ENCODE measurements around the gene CFAP300. TPM values are rescaled to one million over a fixed set of nuclear protein-coding genes. Genes with fewer than 3 reads are reported as not detected.

The CFAP300 gene
- polyA plus RNA-seq, 6 donors from 2014 or later, result not detected

- no peak overlapping the region for H3K27ac Mint-ChIP-seq
- peaks cover 5 to 18% (median 10%) of the 10 kb centered on the region in 7 donors for H3K9me3 Mint-ChIP-seq
- H3K36me3 Mint-ChIP-seq, result no peaks in the 10 kb centered on the region
- DNase-seq, result no peak
- peaks cover 11 to 32% (median 26%) of the 10 kb centered on the region in 3 donors for H3K27me3 Mint-ChIP-seq
- H3K4me3 Mint-ChIP-seq, result no peak overlapping the region
- no peak for ATAC-seq (ENCODE audit: low read depth in 2 of 2)
- H3K4me1 Mint-ChIP-seq, result no peaks in the 10 kb centered on the region
These were observed 10.5 kb upstream of the CFAP300 start for GRCh38 chr11:102036757-102037156.

- H3K4me3 Mint-ChIP-seq, result peak overlapping the region in 5 of 8 donors; percentile 54 to 66 (median 59)
These were observed 396 bp upstream of the CFAP300 start for GRCh38 chr11:102046841-102047240.

GRCh38 chr11:102050927-102051575 lies 3.8 kb downstream of the CFAP300 start:
- no peaks in the 10 kb centered on the region for H3K36me3 Mint-ChIP-seq
- no peak overlapping the region for H3K27ac Mint-ChIP-seq
- peaks cover 0 to 6% (median 4%) of the 10 kb centered on the region in 7 donors for H3K9me3 Mint-ChIP-seq
- no peak overlapping the region for H3K4me3 Mint-ChIP-seq
- peaks cover 9 to 12% (median 11%) of the 10 kb centered on the region in 3 donors for H3K4me1 Mint-ChIP-seq
- ATAC-seq (ENCODE audit: low read depth in 2 of 2) (no peak), DNase-seq (no peak)
- H3K27me3 Mint-ChIP-seq, result peaks cover 44 to 64% (median 46%) of the 10 kb centered on the region in 3 donors

More at GRCh38 chr11:102046841-102047240, 396 bp upstream of the CFAP300 start:
- Mint-ChIP-seq H3K27ac (no peak overlapping the region), H3K27me3 (peaks cover 52 to 62% (median 53%) of the 10 kb centered on the region in 3 donors), H3K36me3 (no peaks in the 10 kb centered on the region), H3K9me3 (peaks cover 0 to 25% (median 6%) of the 10 kb centered on the region in 7 donors), H3K4me1 (peaks cover 9 to 12% (median 11%) of the 10 kb centered on the region in 3 donors)
- DNase-seq, result no peak
- no peak for ATAC-seq (ENCODE audit: low read depth in 2 of 2)

- H3K4me1 Mint-ChIP-seq, result no peaks in the 10 kb centered on the region
- H3K27ac Mint-ChIP-seq, result no peak overlapping the region
These were observed 14.0 kb downstream of the CFAP300 start for GRCh38 chr11:102061276-102061675.

GRCh38 chr11:102062106-102062505 lies 14.9 kb downstream of the CFAP300 start:
- H3K9me3 Mint-ChIP-seq, result peaks cover 0 to 3% (median 0%) of the 10 kb centered on the region in 7 donors

More at GRCh38 chr11:102061276-102061675, 14.0 kb downstream of the CFAP300 start:
- Mint-ChIP-seq H3K4me3 (no peak overlapping the region), H3K36me3 (no peaks in the 10 kb centered on the region), H3K27me3 (peaks cover 15 to 21% (median 18%) of the 10 kb centered on the region in 3 donors), H3K9me3 (peaks cover 0 to 3% (median 0%) of the 10 kb centered on the region in 7 donors)
- DNase-seq (no peak), ATAC-seq (ENCODE audit: low read depth in 2 of 2) (no peak)

GRCh38 chr11:102064316-102064715 lies 17.1 kb downstream of the CFAP300 start:
- no peaks in the 10 kb centered on the region for H3K36me3 Mint-ChIP-seq
- DNase-seq (no peak), ATAC-seq (ENCODE audit: low read depth in 2 of 2) (no peak)
- H3K27ac Mint-ChIP-seq, result no peak overlapping the region
- no peaks in the 10 kb centered on the region for H3K4me1 Mint-ChIP-seq
- peaks cover 0 to 3% (median 0%) of the 10 kb centered on the region in 7 donors for H3K9me3 Mint-ChIP-seq
- no peak overlapping the region for H3K4me3 Mint-ChIP-seq
- peaks cover 15 to 21% (median 18%) of the 10 kb centered on the region in 3 donors for H3K27me3 Mint-ChIP-seq

More at GRCh38 chr11:102062106-102062505, 14.9 kb downstream of the CFAP300 start:
- H3K36me3 Mint-ChIP-seq, result no peaks in the 10 kb centered on the region
- no peak overlapping the region for H3K27ac Mint-ChIP-seq
- no peak overlapping the region for H3K4me3 Mint-ChIP-seq
- H3K4me1 Mint-ChIP-seq, result no peaks in the 10 kb centered on the region
- peaks cover 15 to 21% (median 18%) of the 10 kb centered on the region in 3 donors for H3K27me3 Mint-ChIP-seq
- ATAC-seq (ENCODE audit: low read depth in 2 of 2) (no peak), DNase-seq (no peak)

GRCh38 chr11:102070766-102071165 lies 23.5 kb downstream of the CFAP300 start:
- H3K27me3 Mint-ChIP-seq, result peaks cover 0 to 5% (median 4%) of the 10 kb centered on the region in 3 donors

GRCh38 chr11:102071497-102072472 lies 24.5 kb downstream of the CFAP300 start:
- Mint-ChIP-seq H3K9me3 (peaks cover 17 to 39% (median 29%) of the 10 kb centered on the region in 7 donors), H3K36me3 (peaks cover 0 to 21% of the 10 kb centered on the region in 2 donors), H3K27me3 (peaks cover 0 to 5% (median 5%) of the 10 kb centered on the region in 3 donors), H3K4me1 (no peaks in the 10 kb centered on the region), H3K4me3 (no peak overlapping the region), H3K27ac (no peak overlapping the region)
- no peak for ATAC-seq (ENCODE audit: low read depth in 2 of 2)
- no peak for DNase-seq

More at GRCh38 chr11:102070766-102071165, 23.5 kb downstream of the CFAP300 start:
- peaks cover 17 to 37% (median 29%) of the 10 kb centered on the region in 7 donors for H3K9me3 Mint-ChIP-seq
- no peak overlapping the region for H3K4me3 Mint-ChIP-seq
- H3K4me1 Mint-ChIP-seq, result no peaks in the 10 kb centered on the region
- no peak for DNase-seq
- peaks cover 0 to 21% of the 10 kb centered on the region in 2 donors for H3K36me3 Mint-ChIP-seq
- no peak for ATAC-seq (ENCODE audit: low read depth in 2 of 2)
- no peak overlapping the region for H3K27ac Mint-ChIP-seq

- H3K4me3 Mint-ChIP-seq, result no peak overlapping the region
- no peak overlapping the region for H3K27ac Mint-ChIP-seq
- H3K36me3 Mint-ChIP-seq, result peaks cover 0 to 21% of the 10 kb centered on the region in 2 donors
- peaks cover 17 to 39% (median 29%) of the 10 kb centered on the region in 7 donors for H3K9me3 Mint-ChIP-seq
- peaks cover 0 to 9% (median 5%) of the 10 kb centered on the region in 3 donors for H3K27me3 Mint-ChIP-seq
- no peaks in the 10 kb centered on the region for H3K4me1 Mint-ChIP-seq
- no peak for ATAC-seq (ENCODE audit: low read depth in 2 of 2)
- DNase-seq, result no peak
These were observed 26.0 kb downstream of the CFAP300 start for GRCh38 chr11:102073253-102073652.

- Mint-ChIP-seq H3K4me1 (no peaks in the 10 kb centered on the region), H3K27me3 (peaks cover 5 to 15% (median 13%) of the 10 kb centered on the region in 3 donors), H3K9me3 (peaks cover 0 to 5% (median 0%) of the 10 kb centered on the region in 7 donors), H3K36me3 (no peaks in the 10 kb centered on the region), H3K4me3 (no peak overlapping the region), H3K27ac (no peak overlapping the region)
- DNase-seq, result no peak
- ATAC-seq (ENCODE audit: low read depth in 2 of 2), result no peak
These were observed 32.4 kb downstream of the CFAP300 start for GRCh38 chr11:102079625-102080024.

GRCh38 chr11:102081313-102081712 lies 34.1 kb downstream of the CFAP300 start:
- Mint-ChIP-seq H3K4me1 (no peaks in the 10 kb centered on the region), H3K9me3 (peaks cover 0 to 2% (median 0%) of the 10 kb centered on the region in 7 donors)
- no peak for ATAC-seq (ENCODE audit: low read depth in 2 of 2)

GRCh38 chr11:102085864-102086551 lies 38.8 kb downstream of the CFAP300 start:
- peaks cover 0 to 2% (median 0%) of the 10 kb centered on the region in 7 donors for H3K9me3 Mint-ChIP-seq
- H3K27ac Mint-ChIP-seq, result no peak overlapping the region
- DNase-seq (no peak), ATAC-seq (ENCODE audit: low read depth in 2 of 2) (no peak)
- peaks cover 7 to 14% (median 10%) of the 10 kb centered on the region in 3 donors for H3K27me3 Mint-ChIP-seq
- no peaks in the 10 kb centered on the region for H3K36me3 Mint-ChIP-seq
- H3K4me1 Mint-ChIP-seq, result no peaks in the 10 kb centered on the region
- H3K4me3 Mint-ChIP-seq, result no peak overlapping the region

More at GRCh38 chr11:102081313-102081712, 34.1 kb downstream of the CFAP300 start:
- Mint-ChIP-seq H3K36me3 (no peaks in the 10 kb centered on the region), H3K27ac (no peak overlapping the region), H3K4me3 (no peak overlapping the region), H3K27me3 (peaks cover 7 to 18% (median 16%) of the 10 kb centered on the region in 3 donors)
- DNase-seq, result no peak

GRCh38 chr11:102097186-102097585 lies 49.9 kb downstream of the CFAP300 start:
- ATAC-seq (ENCODE audit: low read depth in 2 of 2) (no peak), DNase-seq (no peak)
- Mint-ChIP-seq H3K4me1 (no peaks in the 10 kb centered on the region), H3K4me3 (no peak overlapping the region), H3K9me3 (peaks cover 0 to 5% (median 0%) of the 10 kb centered on the region in 7 donors), H3K27me3 (peaks cover 10 to 28% (median 11%) of the 10 kb centered on the region in 3 donors), H3K27ac (no peak overlapping the region), H3K36me3 (no peaks in the 10 kb centered on the region)
